HG02588 (cell line): Measurements from ENCODE around the gene IQGAP3.
"Not testable (repeated sequence)": the region's sequence is repeated elsewhere in the genome, so short reads cannot be mapped to it uniquely, and the experiment has no call there.

Source experiments
- ATAC-seq: cut with Tn5 transposase; IDR thresholded peaks from one replicate; pipeline ENCODE4 v1.9.1; 2021; ENCODE audit warnings: mild to moderate bottlenecking, moderate library complexity; ENCODE audit not compliant: unreplicated experiment

The IQGAP3 gene

DNA sequence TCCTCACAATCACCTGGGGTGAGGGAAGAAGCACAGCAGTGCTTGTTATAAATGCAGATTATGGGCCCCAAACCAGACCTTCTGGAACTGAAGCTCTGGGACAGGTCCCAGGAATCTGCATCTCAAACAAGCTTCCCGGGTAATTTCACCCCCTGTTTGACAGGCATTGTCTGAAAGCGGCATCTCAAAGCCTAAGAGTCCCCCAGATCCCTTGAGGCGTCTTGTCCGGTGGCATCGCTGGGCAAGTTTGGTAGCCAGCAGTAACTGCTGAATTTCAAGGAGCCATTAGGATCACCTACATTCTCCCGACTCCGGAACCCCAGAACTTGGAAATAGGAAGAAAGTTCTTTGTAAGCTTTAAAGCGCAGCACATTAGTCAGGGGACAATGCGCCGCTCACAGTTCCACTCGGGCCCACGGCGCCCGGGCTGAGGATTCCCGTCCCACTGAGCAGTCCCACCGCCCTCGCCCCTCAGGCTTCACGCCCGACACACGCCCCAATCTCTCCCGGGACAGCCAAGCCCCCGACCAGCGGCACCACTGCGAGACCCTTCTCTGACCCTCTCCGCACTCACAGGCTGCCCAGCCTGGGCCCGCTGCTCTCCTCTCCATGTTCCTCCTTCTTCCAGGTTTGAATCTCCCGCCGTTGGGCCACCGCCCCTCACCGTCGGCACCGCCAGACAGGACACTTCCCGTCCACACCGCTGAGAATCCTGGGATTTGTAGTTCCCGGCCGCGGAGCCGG is at the start of gene IQGAP3:
Gene IQGAP3 (minus strand): TSS at position 647 of the 744 bp plus-strand sequence. CDS start 36 bp downstream, at position 611.
- peak; percentile 77 for ATAC-seq

GRCh38 chr1:156619582-156619955 is 47.2 kb upstream of the IQGAP3 start:
- ATAC-seq: no peak

- ATAC-seq: no peak
Measured at GRCh38 chr1:156618853-156619581, 46.7 kb upstream of the IQGAP3 start, which contains the start of gene HAPLN2. TSS of gene HAPLN2 (plus strand) at chr1:156619415. CDS start at chr1:156623491, 4,076 bp downstream.

DNA sequence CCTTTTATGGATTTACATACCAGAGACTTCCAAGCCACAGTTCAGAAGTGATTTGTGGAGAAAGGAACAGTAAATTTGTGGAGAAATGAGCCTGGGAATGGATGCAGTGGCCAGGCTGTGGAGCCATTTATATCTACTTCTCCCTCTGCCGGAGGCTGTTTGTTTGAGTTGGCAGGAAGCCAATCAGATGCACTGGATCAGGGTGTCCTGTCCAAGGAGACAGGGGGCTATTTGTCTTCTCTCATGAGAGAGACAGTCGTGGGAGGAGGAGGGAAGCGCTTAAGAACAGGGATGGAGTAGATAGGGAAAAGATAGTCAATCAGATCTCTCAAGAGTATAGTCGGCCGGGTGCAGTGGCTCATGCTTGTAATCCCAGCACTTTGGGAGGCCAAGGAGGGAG is 44.1 kb upstream of the IQGAP3 start:
- ATAC-seq: no peak

- no peak for ATAC-seq
Measured at GRCh38 chr1:156615946-156616345, 43.6 kb upstream of the IQGAP3 start.

DNA sequence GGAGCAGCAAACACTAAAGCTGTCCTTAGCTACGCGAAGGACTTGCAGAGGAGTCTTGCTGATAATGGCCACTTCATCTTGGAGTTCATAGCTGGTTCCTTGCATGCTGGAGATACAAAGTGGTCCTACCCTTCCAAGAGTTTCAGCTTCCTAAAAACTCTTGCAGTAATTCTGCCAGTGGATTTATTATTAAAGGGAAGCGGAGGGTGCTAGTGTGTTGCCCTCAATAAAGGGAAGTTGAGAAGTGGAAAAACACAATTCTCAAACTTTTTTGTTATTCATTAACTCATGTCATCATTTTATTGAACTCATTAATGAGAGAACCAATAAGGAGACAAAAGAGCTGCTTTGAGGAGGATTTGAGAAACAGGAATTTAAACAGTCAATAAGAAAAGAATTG is 40.3 kb upstream of the IQGAP3 start:
- ATAC-seq: no peak

DNA sequence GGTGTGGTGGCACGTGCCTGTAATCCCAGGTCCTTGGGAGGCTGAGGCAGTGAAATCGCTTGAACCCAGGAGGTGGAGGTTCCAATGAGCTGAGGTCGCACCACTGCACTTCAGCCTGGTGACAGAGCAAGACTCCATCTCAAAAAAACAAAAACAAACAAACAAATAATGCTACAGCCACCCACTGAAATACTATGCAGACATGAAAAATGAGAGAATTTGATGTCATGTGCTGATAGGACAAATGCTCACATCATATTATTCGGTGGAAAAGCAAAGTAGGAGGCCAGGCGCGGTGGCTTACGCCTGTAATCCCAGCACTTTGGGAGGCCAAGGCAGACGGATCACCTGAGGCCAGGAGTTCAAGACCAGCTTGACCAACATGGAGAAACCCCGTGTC is 37.7 kb upstream of the IQGAP3 start:
- ATAC-seq: not testable (repeated sequence)

- no peak for ATAC-seq
Measured at GRCh38 chr1:156608981-156609380, 36.6 kb upstream of the IQGAP3 start.

DNA sequence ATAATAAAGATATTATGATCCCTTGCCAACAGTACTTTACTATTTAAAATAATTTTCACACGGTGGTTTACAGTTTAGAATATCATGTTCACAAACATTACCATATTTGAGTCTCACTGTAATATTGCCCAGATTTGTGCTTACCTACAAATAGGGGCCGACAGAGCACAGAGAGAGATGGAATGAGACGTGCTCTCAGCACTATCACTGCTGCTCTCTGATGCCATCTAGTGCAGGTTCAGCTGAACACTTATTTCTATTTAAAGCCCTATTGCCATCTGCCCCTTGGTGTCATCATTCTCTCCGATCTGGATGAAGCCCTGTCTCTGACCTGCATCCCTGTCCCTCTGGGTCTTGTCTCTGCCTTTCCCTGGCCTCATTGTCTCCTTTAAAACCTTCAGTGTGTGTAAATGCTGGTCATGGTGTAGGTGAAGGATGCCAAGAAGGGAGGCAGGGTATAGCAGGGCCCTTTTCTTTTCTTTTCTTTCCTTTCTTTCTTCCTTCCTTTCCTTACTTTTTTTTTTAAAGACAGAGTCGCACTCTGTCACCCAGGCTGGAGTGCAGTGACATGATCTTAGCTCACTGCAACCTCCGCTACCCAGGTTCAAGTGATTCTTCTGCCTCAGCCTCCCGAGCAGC is 35.8 kb upstream of the IQGAP3 start:
- ATAC-seq: no peak

- ATAC-seq: not testable (repeated sequence)
Measured at GRCh38 chr1:156607344-156607743, 35.0 kb upstream of the IQGAP3 start.

DNA sequence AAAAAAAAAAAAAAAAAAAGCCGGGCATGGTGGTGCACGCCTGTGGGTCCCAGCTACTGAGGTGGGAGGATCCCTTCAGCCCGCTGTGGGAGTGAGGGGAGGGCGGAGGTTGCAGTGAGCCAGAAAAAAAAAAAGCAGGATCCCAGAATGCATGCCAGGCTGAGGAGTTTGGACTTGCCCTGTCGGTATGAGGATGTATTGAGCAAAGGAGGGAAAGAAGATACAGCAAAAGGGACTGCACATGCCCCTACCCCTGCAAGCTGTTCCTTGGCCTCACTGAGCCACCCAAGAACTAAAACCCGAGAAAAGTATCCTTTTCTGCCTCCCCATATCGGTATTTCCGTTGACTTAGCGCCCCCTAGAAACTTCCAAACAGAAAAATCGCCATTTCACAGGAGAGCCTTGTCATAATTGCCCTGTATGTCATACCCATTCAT is 30.2 kb upstream of the IQGAP3 start:
- no peak for ATAC-seq

DNA sequence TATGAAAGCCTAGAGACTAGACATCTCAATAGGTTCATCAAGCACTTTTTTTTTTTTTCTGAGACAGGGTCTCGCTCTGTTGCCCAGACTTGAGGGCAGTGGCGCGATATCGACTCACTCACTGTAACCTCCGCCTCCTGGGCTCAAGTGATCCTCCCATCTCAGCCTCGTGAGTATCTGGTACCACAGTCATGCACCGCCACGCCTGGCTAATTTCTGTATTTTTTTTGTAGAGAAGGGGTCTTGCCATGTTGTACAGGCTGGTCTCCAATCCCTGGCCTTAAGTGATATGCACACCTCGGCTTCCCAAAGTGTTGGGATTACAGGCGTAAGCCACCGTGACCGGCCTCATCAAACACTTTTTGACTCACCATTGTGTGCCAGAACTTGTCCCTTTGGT is 29.5 kb upstream of the IQGAP3 start:
- no peak for ATAC-seq

DNA sequence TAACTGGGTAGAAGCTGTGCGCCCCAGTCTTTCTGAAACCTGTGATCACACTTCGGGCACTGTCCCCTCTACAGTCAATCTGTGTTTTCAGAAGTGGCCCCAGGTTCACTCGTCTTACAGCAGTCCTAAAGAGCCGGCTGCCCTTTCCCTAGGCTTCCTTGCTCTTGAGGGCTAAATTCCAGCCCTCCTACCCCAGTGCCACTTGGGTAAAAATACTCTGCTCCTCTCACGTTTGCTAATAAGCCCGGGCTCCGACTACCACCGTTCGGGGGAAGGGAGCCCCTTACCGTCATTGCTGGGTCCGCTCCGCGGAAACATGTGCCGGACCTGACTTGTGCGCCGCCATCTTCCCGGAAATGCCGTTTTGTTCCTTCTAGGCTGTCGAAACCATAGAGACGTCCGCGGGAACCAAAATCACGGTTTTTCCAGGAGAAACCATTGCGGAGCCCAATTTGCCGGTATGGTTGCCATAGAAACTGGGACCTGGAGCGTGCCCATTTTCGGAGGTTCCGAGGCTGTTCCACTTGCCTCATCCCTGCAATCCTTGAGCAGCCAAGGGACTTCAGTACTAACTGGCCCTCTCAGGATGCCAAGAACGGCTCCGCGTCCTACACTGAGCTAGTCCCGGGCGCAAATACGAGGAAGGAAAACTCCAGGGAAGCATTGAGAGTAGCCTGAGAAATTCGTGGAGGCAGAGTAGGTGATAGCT is 28.9 kb upstream of the IQGAP3 start, which contains the start of gene GPATCH4:
Gene GPATCH4 (minus strand): TSS at position 358 of the 709 bp plus-strand sequence.
- no peak for ATAC-seq

DNA sequence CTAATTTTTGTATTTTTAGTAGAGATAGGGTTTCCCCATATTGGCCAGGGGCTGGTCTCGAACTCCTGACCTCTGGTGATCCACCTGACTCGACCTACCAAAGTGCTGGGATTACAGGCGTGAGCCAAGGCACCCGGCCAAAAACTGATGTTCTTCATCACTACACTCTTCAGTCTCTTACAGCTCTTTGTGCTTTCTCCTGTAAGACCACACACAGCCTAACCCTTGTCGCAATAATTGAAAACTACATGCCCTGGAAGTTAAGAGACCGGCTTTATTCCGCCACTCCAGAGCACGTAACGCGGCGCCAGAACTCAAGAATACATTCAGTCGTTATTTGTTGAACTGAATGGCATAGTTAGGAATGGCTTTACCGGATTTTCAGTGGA is 28.4 kb upstream of the IQGAP3 start:
- ATAC-seq: no peak

GRCh38 chr1:156599811-156600210 is 27.4 kb upstream of the IQGAP3 start:
- ATAC-seq: no peak

GRCh38 chr1:156598731-156599432 is 26.5 kb upstream of the IQGAP3 start:
- no peak for ATAC-seq

GRCh38 chr1:156598125-156598524 is 25.8 kb upstream of the IQGAP3 start:
- ATAC-seq: no peak

- no peak for ATAC-seq
Measured at GRCh38 chr1:156596426-156596825, 24.1 kb upstream of the IQGAP3 start.

GRCh38 chr1:156595016-156595415 is 22.7 kb upstream of the IQGAP3 start:
- ATAC-seq: no peak

GRCh38 chr1:156594190-156594589 is 21.8 kb upstream of the IQGAP3 start:
- no peak for ATAC-seq

- no peak for ATAC-seq
Measured at GRCh38 chr1:156593661-156593989, 21.3 kb upstream of the IQGAP3 start.
